Activated gamma-delta T cell treated with anti-CD3 and anti-CD28 coated beads, Interleukin-2, amount 50 U/mL, for 16 hours (primary cell): Measurements from ENCODE around the gene FASTK.

Experiments used
- DNase-seq: peaks from one replicate; pipeline ENCODE4 v3.0.0-alpha.2; 2020; ENCODE audit warnings: low read depth

FASTK gene

GRCh38 chr7:151080522-151081169 lies at the start of gene FASTK:
Gene FASTK (minus strand): TSS chr7:151080809. CDS start chr7:151080766, 43 bp downstream.
- DNase-seq: peak; percentile 80

GRCh38 chr7:151129960-151130591 lies 49.5 kb upstream of the FASTK start:
- no peak for DNase-seq

GRCh38 chr7:151129117-151129959 lies 48.7 kb upstream of the FASTK start:
- DNase-seq: no peak

GRCh38 chr7:151128716-151129115 lies 48.1 kb upstream of the FASTK start:
- no peak for DNase-seq

GRCh38 chr7:151128144-151128543 lies 47.5 kb upstream of the FASTK start:
- no peak for DNase-seq

GRCh38 chr7:151126491-151127137 lies 46.0 kb upstream of the FASTK start:
- no peak for DNase-seq

GRCh38 chr7:151125846-151126481 lies 45.4 kb upstream of the FASTK start:
- no peak for DNase-seq

- no peak for DNase-seq
Measured at GRCh38 chr7:151125470-151125845, 44.8 kb upstream of the FASTK start.

- DNase-seq: no peak
Measured at GRCh38 chr7:151124899-151125399, 44.3 kb upstream of the FASTK start.

- no peak for DNase-seq
Measured at GRCh38 chr7:151124481-151124880, 43.9 kb upstream of the FASTK start.

GRCh38 chr7:151123822-151124464 lies 43.3 kb upstream of the FASTK start:
- peak; percentile 70 for DNase-seq

- no peak for DNase-seq
Measured at GRCh38 chr7:151123158-151123821, 42.7 kb upstream of the FASTK start.

- DNase-seq: no peak
Measured at GRCh38 chr7:151122796-151123157, 42.2 kb upstream of the FASTK start.

GRCh38 chr7:151122276-151122675 lies 41.7 kb upstream of the FASTK start:
- DNase-seq: no peak

- DNase-seq: no peak
Measured at GRCh38 chr7:151121380-151122170, 41.0 kb upstream of the FASTK start.

- DNase-seq: no peak
Measured at GRCh38 chr7:151120896-151121295, 40.3 kb upstream of the FASTK start.

- DNase-seq: no peak
Measured at GRCh38 chr7:151119902-151120301, 39.3 kb upstream of the FASTK start.

- DNase-seq: no peak
Measured at GRCh38 chr7:151119055-151119415, 38.4 kb upstream of the FASTK start.

GRCh38 chr7:151118108-151119054 lies 37.8 kb upstream of the FASTK start:
- no peak for DNase-seq
